GM23338 (cell line): ENCODE data around the gene RALBP1. TPM values are rescaled to one million over a fixed set of nuclear protein-coding genes. Genes with fewer than 3 reads are reported as not detected.

Experiments used
- ATAC-seq: fragments of 200-7000 bp; cut with Tn5 transposase; 3 replicates; pipeline ENCODE4 v1.9.1; 2020
- DNase-seq: peaks from one replicate; pipeline ENCODE4 v3.0.0-alpha.2; 2015; ENCODE audit warnings: low spot score
- H2AFZ ChIP-seq: fragments of 200-600 bp; sonication (generic); 2 replicates; pipeline ENCODE4 v1.8.0; 2016; ENCODE audit warnings: antibody characterized with exemption, mild to moderate bottlenecking, moderate library complexity
- H3F3A ChIP-seq: fragments of 200-600 bp; sonication (generic); replicated peaks from 2 replicates; pipeline ENCODE4 v1.8.0; 2017; ENCODE audit warnings: antibody characterized with exemption, mixed run types, low read depth
- H3K27ac ChIP-seq: fragments of 200-600 bp; sonication (generic); 2 replicates; pipeline ENCODE4 v1.6.1; 2016; ENCODE audit warnings: low read depth
- H3K27me3 ChIP-seq: fragments of 200-600 bp; sonication (generic); 2 replicates; pipeline ENCODE4 v1.8.0; 2016; ENCODE audit warnings: mild to moderate bottlenecking, mixed run types, moderate library complexity; ENCODE audit not compliant: insufficient read depth
- H3K36me3 ChIP-seq: fragments of 200-600 bp; sonication (generic); 2 replicates; pipeline ENCODE4 v1.8.0; 2016; ENCODE audit warnings: mild to moderate bottlenecking; ENCODE audit not compliant: insufficient read depth
- H3K4me1 ChIP-seq: fragments of 200-600 bp; sonication (generic); 2 replicates; pipeline ENCODE4 v1.8.0; 2016; ENCODE audit warnings: mild to moderate bottlenecking, moderate library complexity; ENCODE audit not compliant: insufficient read depth
- H3K4me2 ChIP-seq: fragments of 200-600 bp; sonication (generic); 2 replicates; pipeline ENCODE4 v1.7.1; 2017; ENCODE audit warnings: mixed run types
- H3K4me3 ChIP-seq: fragments of 200-600 bp; sonication (generic); 2 replicates; pipeline ENCODE4 v1.6.1; 2016; ENCODE audit warnings: mixed run types
- H3K79me2 ChIP-seq: fragments of 200-600 bp; sonication (generic); replicated peaks from 2 replicates; pipeline ENCODE4 v1.8.0; 2017; ENCODE audit warnings: mild to moderate bottlenecking; ENCODE audit not compliant: insufficient read depth
- H3K9me2 ChIP-seq: fragments of 200-600 bp; sonication (generic); 2 replicates; pipeline ENCODE4 v1.8.0; 2017; ENCODE audit not compliant: insufficient read depth
- H4K20me1 ChIP-seq: fragments of 200-600 bp; sonication (generic); replicated peaks from 2 replicates; pipeline ENCODE4 v1.8.0; 2017; ENCODE audit warnings: mild to moderate bottlenecking; ENCODE audit not compliant: insufficient read depth
- H3K27ac Mint-ChIP-seq: 2 replicates; pipeline ENCODE4 v1.8.0; 2020; ENCODE audit warnings: inconsistent platforms, mild to moderate bottlenecking, moderate library complexity, mixed read lengths
- H3K27me3 Mint-ChIP-seq: 3 replicates; pipeline ENCODE4 v1.8.0; 2022; ENCODE audit warnings: low read depth, mild to moderate bottlenecking, moderate library complexity, mixed read lengths, inconsistent platforms; ENCODE audit not compliant: insufficient read depth, poor library complexity
- H3K36me3 Mint-ChIP-seq: 3 replicates; pipeline ENCODE4 v1.8.0; 2021; ENCODE audit warnings: low read depth, mild to moderate bottlenecking, inconsistent platforms, moderate library complexity, mixed read lengths
- H3K4me1 Mint-ChIP-seq: 3 replicates; pipeline ENCODE4 v1.8.0; 2020; ENCODE audit warnings: mild to moderate bottlenecking, inconsistent platforms, mixed read lengths
- H3K4me3 Mint-ChIP-seq: 3 replicates; pipeline ENCODE4 v1.8.0; 2021; ENCODE audit warnings: moderate library complexity, mild to moderate bottlenecking, inconsistent platforms, mixed read lengths
- H3K9me3 Mint-ChIP-seq: 3 replicates; pipeline ENCODE4 v1.8.0; 2020; ENCODE audit warnings: moderate library complexity, mild to moderate bottlenecking, inconsistent platforms, mixed read lengths
- CTCF ChIP-seq, 2 experiments: fragments of 200-600 bp in 1 of 2; sonication (generic) in 1 of 2; conservative IDR thresholded peaks; 2 replicates each; pipeline versions ENCODE4 v1.5.1 to v1.6.1; 2016 to 2017; ENCODE audit warnings: antibody characterized with exemption in 2 of 2, low read depth in 2 of 2, mild to moderate bottlenecking in 2 of 2, moderate library complexity in 1 of 2
- ETS1 ChIP-seq: IDR thresholded peaks from 2 replicates; pipeline ENCODE4 v1.6.1; 2016; ENCODE audit warnings: antibody characterized with exemption
- EZH2 ChIP-seq: fragments of 200-600 bp; sonication (generic); IDR thresholded peaks from one replicate; pipeline ENCODE4 v1.8.0; 2017; ENCODE audit warnings: antibody characterized with exemption, mild to moderate bottlenecking, low read depth; ENCODE audit not compliant: unreplicated experiment
- EZH2phosphoT487 ChIP-seq: fragments of 200-600 bp; sonication (generic); IDR thresholded peaks from one replicate; pipeline ENCODE4 v1.8.1; 2018; ENCODE audit warnings: antibody characterized with exemption; ENCODE audit not compliant: unreplicated experiment
- JUNB ChIP-seq: IDR thresholded peaks from one replicate; pipeline ENCODE4 v1.6.1; 2016; ENCODE audit warnings: antibody characterized with exemption; ENCODE audit not compliant: unreplicated experiment
- NANOG ChIP-seq: IDR thresholded peaks from 2 replicates; pipeline ENCODE4 v1.6.1; 2016; ENCODE audit warnings: antibody characterized with exemption, borderline replicate concordance
- POLR2AphosphoS5 ChIP-seq: IDR thresholded peaks from 2 replicates; pipeline ENCODE4 v1.6.1; 2016; ENCODE audit warnings: antibody characterized with exemption, low read depth
- REST ChIP-seq: IDR thresholded peaks from one replicate; pipeline ENCODE4 v1.6.1; 2018; ENCODE audit warnings: antibody characterized with exemption; ENCODE audit not compliant: unreplicated experiment
- ZNF462 ChIP-seq: fragments of 250-450 bp; sonication (Bioruptor Pico); IDR thresholded peaks from 2 replicates; pipeline ENCODE4 v1.5.0; 2020; ENCODE audit warnings: mild to moderate bottlenecking, moderate library complexity
- polyA plus RNA-seq: library from polyadenylated mRNA; unstranded; fragments of >200 nt; fragmentation: Nextera tagmentation; extraction: Ambion mirVana; gene quantifications from 2 replicates; pipeline ENCODE4 v1.2.1, GENCODE V29; 2016
- total RNA-seq: library from RNA; depleted of rRNA; stranded (reverse); fragments of >200 nt; shearing (Covaris generic); gene quantifications from 2 replicates; pipeline ENCODE4 v1.2.3, GENCODE V29; 2014

The RALBP1 gene
- total and polyA plus RNA-seq, 2 experiments from 2014 or later = 80.9 to 103 TPM

- H3K36me3 Mint-ChIP-seq = peaks cover 30% of the 10 kb centered on the region
- no peak overlapping the region for H2AFZ ChIP-seq
- no peak overlapping the region for H3K27ac ChIP-seq
- no peaks in the 10 kb centered on the region for H3K27me3 ChIP-seq
- ATAC-seq = no peak
- H3K9me3 Mint-ChIP-seq = no peaks in the 10 kb centered on the region
- no peak overlapping the region for H3K4me3 ChIP-seq
- H3K36me3 ChIP-seq = peaks cover 6% of the 10 kb centered on the region; the same call in 1 of the 2 replicates
- DNase-seq = no peak
- no peak overlapping the region for H3K4me3 Mint-ChIP-seq
- no peaks in the 10 kb centered on the region; the same call in 1 of the 2 replicates for H4K20me1 ChIP-seq
- no peaks in the 10 kb centered on the region for H3K4me1 ChIP-seq
- no peaks in the 10 kb centered on the region for H3K27me3 Mint-ChIP-seq
- H3K4me1 Mint-ChIP-seq = no peaks in the 10 kb centered on the region
- H3K4me2 ChIP-seq = no peak overlapping the region
- H3K9me2 ChIP-seq = no peaks in the 10 kb centered on the region
- no peaks in the 10 kb centered on the region for H3K79me2 ChIP-seq
- no peaks in the 10 kb centered on the region for H3F3A ChIP-seq
- TF ChIP-seq EZH2phosphoT487 = no peak
- no peak for TF ChIP-seq NANOG
- H3K27ac Mint-ChIP-seq = no peak overlapping the region
Measured at GRCh38 chr18:9565407-9565806, 90.1 kb downstream of the RALBP1 start.

GRCh38 chr18:9568186-9568585 lies 92.9 kb downstream of the RALBP1 start:
- Histone ChIP-seq H3K79me2 (no peaks in the 10 kb centered on the region), H3K36me3 (peaks cover 3% of the 10 kb centered on the region; the same call in 1 of the 2 replicates), H2AFZ (no peak overlapping the region), H3K4me3 (no peak overlapping the region), H4K20me1 (no peaks in the 10 kb centered on the region; the same call in 1 of the 2 replicates), H3F3A (no peaks in the 10 kb centered on the region), H3K27ac (no peak overlapping the region), H3K9me2 (no peaks in the 10 kb centered on the region), H3K4me2 (no peak overlapping the region), H3K4me1 (no peaks in the 10 kb centered on the region), H3K27me3 (no peaks in the 10 kb centered on the region)
- H3K27me3 Mint-ChIP-seq = no peaks in the 10 kb centered on the region
- no peak for DNase-seq
- no peak overlapping the region for H3K27ac Mint-ChIP-seq
- no peaks in the 10 kb centered on the region for H3K9me3 Mint-ChIP-seq
- H3K4me3 Mint-ChIP-seq = no peak overlapping the region
- ATAC-seq = no peak
- no peaks in the 10 kb centered on the region for H3K4me1 Mint-ChIP-seq
- peaks cover 23% of the 10 kb centered on the region for H3K36me3 Mint-ChIP-seq
- TF ChIP-seq POLR2AphosphoS5 (no peak), EZH2phosphoT487 (no peak), CTCF (conservative IDR thresholded peaks at IDR 0.05; ENCODE audit: low read depth in 2 of 2) (no peak), ETS1 (no peak), EZH2 (no peak), JUNB (no peak), REST (no peak), NANOG (no peak), ZNF462 (CRISPR knock-in tag) (no peak)
